RWPE2 (cell line): ENCODE results near the gene COL6A1.

Source experiments
- ATAC-seq: fragments of 200-7000 bp; cut with Tn5 transposase; 3 replicates; pipeline ENCODE4 v1.9.1; 2021; ENCODE audit warnings: low read depth
- DNase-seq: peaks from one replicate; pipeline ENCODE4 v3.0.0-alpha.2; 2020; ENCODE audit warnings: low spot score
- H3K27ac ChIP-seq: fragments of 450-650 bp; 2 replicates; pipeline ENCODE4 v1.5.1; 2017; ENCODE audit warnings: mild to moderate bottlenecking; ENCODE audit not compliant: poor library complexity, severe bottlenecking
- H3K27me3 ChIP-seq: fragments of 250-450 bp; sonication (Bioruptor Pico); 2 replicates; pipeline ENCODE4 v1.5.1; 2021; ENCODE audit warnings: mild to moderate bottlenecking, moderate library complexity; ENCODE audit not compliant: insufficient read depth, poor library complexity, severe bottlenecking
- H3K36me3 ChIP-seq: fragments of 250-450 bp; sonication (Bioruptor Pico); 2 replicates; pipeline ENCODE4 v1.5.1; 2020; ENCODE audit warnings: low read depth, mild to moderate bottlenecking, moderate library complexity
- H3K4me1 ChIP-seq: fragments of 250-450 bp; sonication (Bioruptor Pico); 2 replicates; pipeline ENCODE4 v1.5.1; 2021; ENCODE audit warnings: mild to moderate bottlenecking, moderate library complexity; ENCODE audit not compliant: insufficient read depth, poor library complexity, severe bottlenecking
- H3K4me3 ChIP-seq: fragments of 250-450 bp; sonication (Bioruptor Pico); 2 replicates; pipeline ENCODE4 v1.5.1; 2021; ENCODE audit warnings: mild to moderate bottlenecking, moderate library complexity; ENCODE audit not compliant: severe bottlenecking
- H3K9me3 ChIP-seq: fragments of 250-450 bp; sonication (Bioruptor Pico); 2 replicates; pipeline ENCODE4 v1.5.1; 2021; ENCODE audit warnings: mild to moderate bottlenecking, moderate library complexity; ENCODE audit not compliant: severe bottlenecking
- CTCF ChIP-seq: fragments of 450-650 bp; IDR thresholded peaks from one replicate; pipeline ENCODE4 v1.5.1; 2017; ENCODE audit warnings: mild to moderate bottlenecking, moderate library complexity; ENCODE audit not compliant: poor library complexity, severe bottlenecking

The COL6A1 gene

GRCh38 chr21:45976701-45977311 lies 4.8 kb upstream of the COL6A1 start:
- Histone ChIP-seq H3K4me1 (peaks cover 7% of the 10 kb centered on the region), H3K36me3 (no peaks in the 10 kb centered on the region), H3K27me3 (no peaks in the 10 kb centered on the region), H3K4me3 (no peak overlapping the region), H3K27ac (no peak overlapping the region), H3K9me3 (no peaks in the 10 kb centered on the region)
- no peak for ATAC-seq
- TF ChIP-seq CTCF = no peak
- no peak for DNase-seq

GRCh38 chr21:45977396-45977795 lies 4.2 kb upstream of the COL6A1 start:
- no peak for TF ChIP-seq CTCF
- Histone ChIP-seq H3K27ac (no peak overlapping the region), H3K4me3 (no peak overlapping the region), H3K36me3 (no peaks in the 10 kb centered on the region), H3K27me3 (no peaks in the 10 kb centered on the region), H3K9me3 (no peaks in the 10 kb centered on the region), H3K4me1 (peaks cover 7% of the 10 kb centered on the region)
- DNase-seq = no peak
- no peak for ATAC-seq

- DNase-seq (peak; percentile 49), ATAC-seq (0 out of 3 replicates have a peak, but pooled peaks have one; percentile 13)
- Histone ChIP-seq H3K4me1 (peaks cover 7% of the 10 kb centered on the region), H3K27me3 (no peaks in the 10 kb centered on the region), H3K27ac (no peak overlapping the region), H3K36me3 (no peaks in the 10 kb centered on the region), H3K4me3 (no peak overlapping the region), H3K9me3 (no peaks in the 10 kb centered on the region)
- TF ChIP-seq CTCF = no peak
Measured at GRCh38 chr21:45979141-45979631, 2.4 kb upstream of the COL6A1 start.

- Histone ChIP-seq H3K4me1 (peaks cover 3% of the 10 kb centered on the region), H3K27ac (no peak overlapping the region), H3K36me3 (no peaks in the 10 kb centered on the region), H3K27me3 (no peaks in the 10 kb centered on the region), H3K4me3 (no peak overlapping the region), H3K9me3 (no peaks in the 10 kb centered on the region)
- ATAC-seq (no peak), DNase-seq (no peak)
- TF ChIP-seq CTCF = no peak
Measured at GRCh38 chr21:45979651-45980050, 1.9 kb upstream of the COL6A1 start.

- no peak overlapping the region for H3K4me3 ChIP-seq
- no peak overlapping the region for H3K27ac ChIP-seq
- DNase-seq (no peak), ATAC-seq (no peak)
- no peaks in the 10 kb centered on the region for H3K27me3 ChIP-seq
- H3K36me3 ChIP-seq = no peaks in the 10 kb centered on the region
- no peak for TF ChIP-seq CTCF
- no peaks in the 10 kb centered on the region for H3K9me3 ChIP-seq
- H3K4me1 ChIP-seq = no peaks in the 10 kb centered on the region
Measured at GRCh38 chr21:45980271-45980670, 1.3 kb upstream of the COL6A1 start.
